Karpas-422 (cell line): Measurements from ENCODE around the gene BMPR1B. TPM values are rescaled to one million over a fixed set of nuclear protein-coding genes. Genes with fewer than 3 reads are reported as not detected.
"Not testable (repeated sequence)": the region's sequence is repeated elsewhere in the genome, so short reads cannot be mapped to it uniquely, and the experiment has no call there.

ENCODE experiments used
- DNase-seq: peaks from one replicate; pipeline ENCODE4 v3.0.0-alpha.2; 2015
- H2AFZ ChIP-seq: fragments of 200-600 bp; sonication (generic); 2 replicates; pipeline ENCODE4 v1.6.1; 2014; ENCODE audit warnings: antibody characterized with exemption, low read length, mixed read lengths
- H3K27ac ChIP-seq: fragments of 200-600 bp; sonication (generic); 2 replicates; pipeline ENCODE4 v1.5.1; 2014; ENCODE audit warnings: mild to moderate bottlenecking, low read length, moderate library complexity
- H3K27me3 ChIP-seq: fragments of 200-600 bp; sonication (generic); 2 replicates; pipeline ENCODE4 v1.6.1; 2014; ENCODE audit warnings: low read length, mixed read lengths
- H3K36me3 ChIP-seq: fragments of 200-600 bp; sonication (generic); 2 replicates; pipeline ENCODE4 v1.6.1; 2014; ENCODE audit warnings: low read length, mixed read lengths; ENCODE audit not compliant: insufficient read depth
- H3K4me1 ChIP-seq: fragments of 200-600 bp; sonication (generic); 2 replicates; pipeline ENCODE4 v1.6.1; 2014; ENCODE audit warnings: mild to moderate bottlenecking, low read length, mixed read lengths
- H3K4me2 ChIP-seq: fragments of 200-600 bp; sonication (generic); 2 replicates; pipeline ENCODE4 v1.6.1; 2014; ENCODE audit warnings: low read length, low read depth, mild to moderate bottlenecking; ENCODE audit not compliant: poor library complexity, severe bottlenecking
- H3K4me3 ChIP-seq: fragments of 200-600 bp; sonication (generic); 2 replicates; pipeline ENCODE4 v1.5.1; 2014; ENCODE audit warnings: mild to moderate bottlenecking, antibody characterized with exemption, low read length, mixed read lengths
- H3K79me2 ChIP-seq: fragments of 200-600 bp; sonication (generic); 2 replicates; pipeline ENCODE4 v1.6.1; 2014; ENCODE audit warnings: mild to moderate bottlenecking, low read length, mixed read lengths
- H3K9ac ChIP-seq: fragments of 200-600 bp; sonication (generic); 2 replicates; pipeline ENCODE4 v1.6.0; 2014; ENCODE audit warnings: low read length
- H3K9me2 ChIP-seq: fragments of 200-600 bp; sonication (generic), shearing (Covaris generic); replicated peaks from 2 replicates; pipeline ENCODE4 v1.6.0; 2014; ENCODE audit warnings: mild to moderate bottlenecking, low read length, moderate library complexity; ENCODE audit not compliant: insufficient read depth
- H3K9me3 ChIP-seq: fragments of 300-700, 200-600 bp; sonication (generic); 2 replicates; pipeline ENCODE4 v1.6.1; 2014; ENCODE audit warnings: low read length, mixed read lengths
- H4K20me1 ChIP-seq: fragments of 200-600 bp; sonication (generic); 2 replicates; pipeline ENCODE4 v1.6.1; 2014; ENCODE audit warnings: mild to moderate bottlenecking, antibody characterized with exemption, low read length, low read depth; ENCODE audit not compliant: insufficient read depth
- total RNA-seq: library from RNA; depleted of rRNA; stranded (reverse); fragments of >200 nt; shearing (Covaris generic); gene quantifications from 2 replicates; pipeline ENCODE4 v1.2.3, GENCODE V29; 2014; ENCODE audit warnings: low replicate concordance

The BMPR1B gene
- total RNA-seq, 1 experiment from 2014 or later = not detected

DNA sequence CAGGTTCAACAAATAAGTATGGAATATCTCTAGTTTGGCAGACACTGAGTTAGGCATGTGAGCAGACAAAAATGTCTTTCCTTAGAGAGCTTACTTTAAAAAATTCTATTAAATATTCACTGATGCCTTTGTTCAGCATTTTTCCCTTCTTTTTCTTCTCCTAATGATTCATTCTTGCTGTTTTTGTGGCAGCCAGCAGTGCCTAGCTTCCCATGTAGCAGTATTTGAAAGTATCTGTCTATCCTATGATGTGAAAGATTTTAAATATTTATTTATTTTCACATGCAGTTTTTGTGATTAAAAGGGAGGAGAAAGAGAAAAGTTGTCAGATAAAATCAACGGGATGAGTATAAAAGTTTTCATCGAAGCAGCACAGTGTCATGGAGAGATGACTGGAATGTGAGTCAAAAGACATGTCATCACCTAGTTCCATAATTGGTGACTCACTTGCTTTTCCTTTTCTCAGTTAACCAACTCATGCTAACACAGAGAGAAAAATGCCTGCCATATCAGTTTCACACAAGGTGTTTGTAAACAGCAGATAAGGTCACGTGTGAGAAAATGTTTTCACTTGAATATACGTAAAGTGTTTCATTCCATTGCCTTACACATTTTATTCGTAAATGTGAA lies 69.8 kb downstream of the BMPR1B start:
- no peak for DNase-seq
- H3K27ac ChIP-seq = no peak overlapping the region
- no peak overlapping the region for H2AFZ ChIP-seq
- H3K36me3 ChIP-seq = no peaks in the 10 kb centered on the region
- H3K27me3 ChIP-seq = no peaks in the 10 kb centered on the region
- no peaks in the 10 kb centered on the region for H3K4me1 ChIP-seq
- H3K9ac ChIP-seq = no peak overlapping the region
- no peaks in the 10 kb centered on the region for H3K9me3 ChIP-seq
- no peak overlapping the region for H3K4me2 ChIP-seq
- H3K4me3 ChIP-seq = no peak overlapping the region
- H3K9me2 ChIP-seq = no peaks in the 10 kb centered on the region
- no peaks in the 10 kb centered on the region for H3K79me2 ChIP-seq
- no peaks in the 10 kb centered on the region for H4K20me1 ChIP-seq

DNA sequence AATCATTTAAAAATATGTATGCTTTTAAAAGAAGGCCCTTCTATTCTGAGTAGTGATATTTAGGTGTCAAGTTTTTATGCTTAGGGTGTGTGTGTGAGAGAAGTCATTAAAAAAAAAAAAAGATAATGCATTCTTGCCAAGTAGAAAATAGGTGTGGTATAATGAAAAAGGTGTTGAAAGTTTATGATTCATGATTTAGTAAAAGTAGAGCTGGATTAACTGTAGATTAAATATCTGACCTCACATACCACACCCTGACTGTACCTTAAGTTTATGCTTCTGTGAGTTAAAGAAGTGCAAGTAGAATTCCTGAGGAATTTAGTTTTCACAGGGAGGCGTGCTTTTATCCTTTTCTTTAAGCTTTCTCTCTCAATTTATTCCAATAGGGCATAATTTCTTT lies 71.1 kb downstream of the BMPR1B start:
- H3K36me3 ChIP-seq = no peaks in the 10 kb centered on the region
- no peak overlapping the region for H3K4me3 ChIP-seq
- no peaks in the 10 kb centered on the region for H3K4me1 ChIP-seq
- no peaks in the 10 kb centered on the region for H4K20me1 ChIP-seq
- DNase-seq = no peak
- H3K9ac ChIP-seq = no peak overlapping the region
- no peak overlapping the region for H3K27ac ChIP-seq
- H3K79me2 ChIP-seq = no peaks in the 10 kb centered on the region
- no peak overlapping the region for H3K4me2 ChIP-seq
- H2AFZ ChIP-seq = no peak overlapping the region
- H3K9me3 ChIP-seq = no peaks in the 10 kb centered on the region
- H3K27me3 ChIP-seq = no peaks in the 10 kb centered on the region
- H3K9me2 ChIP-seq = no peaks in the 10 kb centered on the region

DNA sequence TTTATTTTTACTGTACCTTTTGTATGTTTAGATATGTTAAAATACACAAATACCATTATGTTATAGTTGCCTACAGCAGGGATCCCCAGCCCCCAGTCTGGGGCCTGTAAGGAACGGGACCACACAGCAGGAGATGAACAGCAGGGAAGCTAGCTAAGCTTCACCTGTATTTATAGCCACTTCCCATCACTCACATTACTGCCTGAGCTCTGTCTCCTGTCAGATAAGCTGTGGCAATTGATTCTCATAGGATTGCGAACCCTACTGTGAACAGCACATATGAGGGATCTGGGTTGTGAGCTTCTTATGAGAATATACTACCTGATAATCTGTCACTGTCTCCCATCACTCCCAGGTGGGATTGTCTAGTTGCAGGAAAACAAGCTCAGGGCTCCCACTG lies 73.9 kb downstream of the BMPR1B start:
- Histone ChIP-seq H3K4me2 (no peak overlapping the region), H3K4me3 (no peak overlapping the region), H3K9me3 (no peaks in the 10 kb centered on the region), H3K27me3 (no peaks in the 10 kb centered on the region), H3K27ac (no peak overlapping the region), H3K79me2 (no peaks in the 10 kb centered on the region), H3K4me1 (no peaks in the 10 kb centered on the region), H2AFZ (no peak overlapping the region), H4K20me1 (no peaks in the 10 kb centered on the region), H3K36me3 (no peaks in the 10 kb centered on the region), H3K9ac (no peak overlapping the region), H3K9me2 (no peaks in the 10 kb centered on the region)
- DNase-seq = no peak

DNA sequence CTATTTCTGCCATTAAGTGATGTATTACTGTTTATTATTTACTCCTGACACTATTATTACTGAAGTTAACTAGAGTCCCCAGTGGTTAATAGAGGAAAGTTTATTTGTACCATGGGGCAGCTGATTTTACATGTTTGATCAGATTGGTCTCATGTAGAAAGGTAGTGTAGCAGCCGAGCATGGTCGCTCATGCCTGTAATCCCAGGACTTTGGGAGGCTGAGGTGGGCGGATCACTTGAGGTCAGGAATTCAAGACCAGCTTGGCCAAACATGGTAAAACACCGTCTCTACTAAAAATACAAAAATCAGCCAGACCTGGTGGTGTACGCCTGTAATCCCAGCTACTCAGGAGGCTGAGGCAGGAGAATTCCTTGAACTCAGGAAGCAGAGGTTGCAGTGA lies 74.6 kb downstream of the BMPR1B start:
- H3K4me3 ChIP-seq, H3K79me2 ChIP-seq, H3K4me2 ChIP-seq, H3K9me3 ChIP-seq, H2AFZ ChIP-seq, H3K36me3 ChIP-seq, H3K9ac ChIP-seq, DNase-seq, H3K27ac ChIP-seq, H4K20me1 ChIP-seq, H3K4me1 ChIP-seq, H3K9me2 ChIP-seq, H3K27me3 ChIP-seq: not testable (repeated sequence)

DNA sequence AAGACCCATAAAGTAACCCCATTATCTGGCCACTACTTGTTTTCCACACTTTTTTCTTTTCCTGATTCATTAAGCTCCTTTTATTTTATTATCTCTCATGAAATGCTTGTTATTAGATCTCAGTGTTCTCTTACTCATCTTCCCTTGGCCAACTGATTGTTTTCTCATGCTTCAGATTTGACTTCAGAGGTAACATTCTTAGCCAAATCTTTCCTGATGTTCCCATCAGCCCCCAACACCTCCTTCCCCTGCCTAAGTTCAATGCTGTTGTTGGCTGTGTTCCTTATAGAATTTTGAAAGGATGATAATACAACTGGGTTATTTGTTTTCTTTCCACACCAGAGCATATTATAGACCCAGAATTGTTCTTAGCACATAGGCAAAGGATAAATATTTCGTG lies 75.6 kb downstream of the BMPR1B start:
- no peak for DNase-seq
- no peaks in the 10 kb centered on the region for H3K27me3 ChIP-seq
- H3K4me3 ChIP-seq = no peak overlapping the region
- H3K4me2 ChIP-seq = no peak overlapping the region
- H3K9ac ChIP-seq = no peak overlapping the region
- H3K4me1 ChIP-seq = no peaks in the 10 kb centered on the region
- no peaks in the 10 kb centered on the region for H4K20me1 ChIP-seq
- no peak overlapping the region for H3K27ac ChIP-seq
- H3K36me3 ChIP-seq = no peaks in the 10 kb centered on the region
- H3K9me3 ChIP-seq = no peaks in the 10 kb centered on the region
- no peak overlapping the region for H2AFZ ChIP-seq
- no peaks in the 10 kb centered on the region for H3K9me2 ChIP-seq
- no peaks in the 10 kb centered on the region for H3K79me2 ChIP-seq

DNA sequence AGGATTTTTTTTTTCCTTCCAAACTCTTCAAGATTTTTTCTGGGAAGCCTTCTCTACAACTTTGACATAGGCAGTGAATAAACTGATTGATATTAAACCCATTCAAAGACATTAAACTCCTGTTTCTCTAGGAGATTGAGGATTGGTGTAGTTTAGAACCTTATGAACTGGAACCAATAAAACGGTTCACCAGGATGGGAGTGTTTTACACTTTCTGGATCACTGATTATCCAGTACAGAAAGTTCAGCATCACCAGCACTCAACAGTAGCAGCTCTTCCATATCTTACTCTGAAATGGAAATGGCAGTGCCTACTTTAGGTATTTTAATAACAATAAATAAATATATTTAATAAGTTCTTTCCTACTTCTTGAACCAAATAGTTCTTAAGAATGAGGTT lies 76.7 kb downstream of the BMPR1B start:
- Histone ChIP-seq H3K9me2 (no peaks in the 10 kb centered on the region), H3K4me3 (no peak overlapping the region), H3K9me3 (no peaks in the 10 kb centered on the region), H3K9ac (no peak overlapping the region), H3K36me3 (no peaks in the 10 kb centered on the region), H3K27me3 (no peaks in the 10 kb centered on the region), H2AFZ (no peak overlapping the region), H3K4me1 (no peaks in the 10 kb centered on the region), H3K79me2 (no peaks in the 10 kb centered on the region), H4K20me1 (no peaks in the 10 kb centered on the region), H3K4me2 (no peak overlapping the region), H3K27ac (no peak overlapping the region)
- DNase-seq = no peak

DNA sequence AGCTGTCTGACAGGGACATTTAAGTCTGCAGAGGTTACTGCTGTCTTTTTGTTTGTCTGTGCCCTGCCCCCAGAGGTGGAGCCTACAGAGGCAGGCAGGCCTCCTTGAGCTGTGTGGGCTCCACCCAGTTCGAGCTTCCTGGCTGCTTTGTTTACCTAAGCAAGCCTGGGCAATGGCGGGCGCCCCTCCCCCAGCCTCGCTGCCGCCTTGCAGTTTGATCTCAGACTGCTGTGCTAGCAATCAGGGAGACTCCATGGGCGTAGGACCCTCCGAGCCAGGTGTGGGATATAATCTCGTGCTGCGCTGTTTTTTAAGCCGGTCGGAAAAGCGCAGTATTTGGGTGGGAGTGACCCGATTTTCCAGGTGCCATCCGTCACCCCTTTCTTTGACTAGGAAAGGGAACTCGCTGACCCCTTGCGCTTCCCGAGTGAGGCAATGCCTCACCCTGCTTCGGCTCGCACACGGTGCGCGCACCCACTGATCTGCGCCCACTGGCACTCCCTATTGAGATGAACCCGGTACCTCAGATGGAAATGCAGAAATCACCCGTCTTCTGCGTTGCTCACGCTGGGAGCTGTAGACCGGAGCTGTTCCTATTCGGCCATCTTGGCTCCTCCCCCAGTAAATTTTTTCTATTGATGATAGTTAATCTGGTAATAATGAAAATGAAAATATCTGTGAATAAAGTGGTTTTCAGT lies 83.6 kb downstream of the BMPR1B start:
- H3K4me3 ChIP-seq, DNase-seq, H2AFZ ChIP-seq, H3K9me3 ChIP-seq, H3K79me2 ChIP-seq, H3K27ac ChIP-seq, H3K36me3 ChIP-seq, H3K4me2 ChIP-seq, H3K4me1 ChIP-seq, H3K27me3 ChIP-seq, H3K9ac ChIP-seq, H3K9me2 ChIP-seq, H4K20me1 ChIP-seq: not testable (repeated sequence)

DNA sequence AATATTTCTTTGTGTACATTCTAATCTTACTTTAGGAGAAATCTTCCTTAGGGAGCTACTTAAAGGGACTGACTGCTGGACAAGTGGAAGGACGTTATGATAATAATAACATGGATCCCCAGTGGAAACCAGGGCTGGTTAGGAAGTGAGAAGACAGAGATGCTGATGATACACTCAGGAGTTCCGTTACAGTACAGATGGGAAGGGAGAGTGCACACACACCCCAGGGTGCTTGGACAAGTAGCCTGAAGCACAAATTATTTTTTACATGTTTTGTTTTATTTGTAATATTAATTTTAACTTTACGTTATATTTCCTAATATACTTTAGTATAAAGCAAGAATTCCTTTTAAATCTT lies 84.1 kb downstream of the BMPR1B start:
- H4K20me1 ChIP-seq = no peaks in the 10 kb centered on the region
- H3K9ac ChIP-seq = no peak overlapping the region
- no peak for DNase-seq
- no peaks in the 10 kb centered on the region for H3K79me2 ChIP-seq
- H3K27me3 ChIP-seq = no peaks in the 10 kb centered on the region
- no peak overlapping the region for H3K4me3 ChIP-seq
- no peaks in the 10 kb centered on the region for H3K9me2 ChIP-seq
- no peaks in the 10 kb centered on the region for H3K9me3 ChIP-seq
- no peaks in the 10 kb centered on the region for H3K36me3 ChIP-seq
- H3K4me2 ChIP-seq = no peak overlapping the region
- H3K27ac ChIP-seq = no peak overlapping the region
- H3K4me1 ChIP-seq = no peaks in the 10 kb centered on the region
- H2AFZ ChIP-seq = no peak overlapping the region
